ENCODE measurements around the gene EEIG1.

GRCh38 chr9:128022886-128023285, 42.1 kb upstream of the EEIG1 start:
- no peak for TF ChIP-seq EP300 (IDR thresholded peaks at IDR 0.05)
- TF ChIP-seq, protein P1, sequence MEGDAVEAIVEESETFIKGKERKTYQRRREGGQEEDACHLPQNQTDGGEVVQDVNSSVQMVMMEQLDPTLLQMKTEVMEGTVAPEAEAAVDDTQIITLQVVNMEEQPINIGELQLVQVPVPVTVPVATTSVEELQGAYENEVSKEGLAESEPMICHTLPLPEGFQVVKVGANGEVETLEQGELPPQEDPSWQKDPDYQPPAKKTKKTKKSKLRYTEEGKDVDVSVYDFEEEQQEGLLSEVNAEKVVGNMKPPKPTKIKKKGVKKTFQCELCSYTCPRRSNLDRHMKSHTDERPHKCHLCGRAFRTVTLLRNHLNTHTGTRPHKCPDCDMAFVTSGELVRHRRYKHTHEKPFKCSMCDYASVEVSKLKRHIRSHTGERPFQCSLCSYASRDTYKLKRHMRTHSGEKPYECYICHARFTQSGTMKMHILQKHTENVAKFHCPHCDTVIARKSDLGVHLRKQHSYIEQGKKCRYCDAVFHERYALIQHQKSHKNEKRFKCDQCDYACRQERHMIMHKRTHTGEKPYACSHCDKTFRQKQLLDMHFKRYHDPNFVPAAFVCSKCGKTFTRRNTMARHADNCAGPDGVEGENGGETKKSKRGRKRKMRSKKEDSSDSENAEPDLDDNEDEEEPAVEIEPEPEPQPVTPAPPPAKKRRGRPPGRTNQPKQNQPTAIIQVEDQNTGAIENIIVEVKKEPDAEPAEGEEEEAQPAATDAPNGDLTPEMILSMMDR (IDR thresholded peaks at IDR 0.05): no peak
- no peak for TF ChIP-seq POLR2AphosphoS5 (IDR thresholded peaks at IDR 0.05)

Measured in suprapubic skin (tissue), 4 donors.